Activated CD4-positive, alpha-beta T cell treated with anti-CD3 and anti-CD28 coated beads for 36 hours (primary cell): ENCODE results near the gene STRA8. TPM values are rescaled to one million over a fixed set of nuclear protein-coding genes. Genes with fewer than 3 reads are reported as not detected.
A peak's percentile ranks its signal among the peaks of the same experiment; 100 is the strongest.
"Not testable (repeated sequence)": the region's sequence is repeated elsewhere in the genome, so short reads cannot be mapped to it uniquely, and the experiment has no call there.

ENCODE experiments used
- ATAC-seq: fragments of 200-7000 bp; cut with Tn5 transposase; one replicate; pipeline ENCODE4 v1.10.0; 2021; ENCODE audit warnings: mild to moderate bottlenecking, moderate library complexity
- CTCF ChIA-PET: fragments of 350-600 bp; sonication (Branson Sonifier 250); formaldehyde crosslinking; loops from one replicate; lab custom pipeline; 2021; ENCODE audit warnings: antibody characterized with exemption; lab: Charles Lee
- POLR2A ChIA-PET: fragments of 350-600 bp; sonication (Branson Sonifier 250); formaldehyde crosslinking; loops from one replicate; lab custom pipeline; 2021; ENCODE audit warnings: antibody characterized with exemption, inconsistent platforms; lab: Charles Lee
- DNase-seq: peaks from one replicate; pipeline ENCODE4 v3.0.0-alpha.2; 2020
- H3K27ac Mint-ChIP-seq: one replicate; pipeline ENCODE4 v1.8.0; 2021; ENCODE audit warnings: mixed read lengths
- H3K27me3 Mint-ChIP-seq: one replicate; pipeline ENCODE4 v1.8.0; 2021; ENCODE audit warnings: mixed read lengths
- H3K36me3 Mint-ChIP-seq: one replicate; pipeline ENCODE4 v1.8.0; 2021; ENCODE audit warnings: low read depth, mixed read lengths
- H3K4me1 Mint-ChIP-seq: one replicate; pipeline ENCODE4 v1.8.0; 2021; ENCODE audit warnings: mixed read lengths
- H3K4me3 Mint-ChIP-seq: one replicate; pipeline ENCODE4 v1.8.0; 2021; ENCODE audit warnings: mild to moderate bottlenecking, moderate library complexity, mixed read lengths
- H3K9me3 Mint-ChIP-seq: one replicate; pipeline ENCODE4 v1.8.0; 2021; ENCODE audit warnings: low read depth, mixed read lengths
- intact Hi-C, 2 experiments: fragments of 100-400 bp; cut with DNase I in 1 of 2; cut with micrococcal nuclease in 1 of 2; formaldehyde crosslinking; loops; one replicate each; pipeline versions ENCODE4 v1.14.2 to v1.15.1; 2022 to 2024; cut with DNase I, micrococcal nuclease
- total RNA-seq, 2 experiments: library from RNA; stranded (reverse); gene quantifications; one replicate each; pipeline ENCODE4 v1.2.3, GENCODE V29; 2021

STRA8 gene
- total RNA-seq, 2 experiments from 2014 or later, result not detected

- POLR2A ChIA-PET, result no interaction called here
- Mint-ChIP-seq H3K4me1 (peaks cover 54% of the 10 kb centered on the region), H3K36me3 (peaks cover 28% of the 10 kb centered on the region), H3K9me3 (no peaks in the 10 kb centered on the region), H3K27me3 (no peaks in the 10 kb centered on the region), H3K27ac (peak overlapping the region; percentile 21), H3K4me3 (no peak overlapping the region)
- DNase-seq, result no peak
- no peak for ATAC-seq
- CTCF ChIA-PET, result interaction anchor here (0.8 kb wide), 1 partner anchor 97 kb away, joined by 3 read pairs; no protein-coding TSS in a partner anchor
- intact Hi-C loops, result no loop called here
These were observed 26.7 kb upstream of the STRA8 start for GRCh38 chr7:135206941-135207391.

- ChIA-PET POLR2A (interaction anchor here (0.7 kb wide), 1 partner anchor 894 kb away, joined by 3 read pairs; no protein-coding TSS in a partner anchor), CTCF (no interaction called here)
- Mint-ChIP-seq H3K27me3 (no peaks in the 10 kb centered on the region), H3K4me1 (peaks cover 50% of the 10 kb centered on the region), H3K4me3 (no peak overlapping the region), H3K27ac (no peak overlapping the region), H3K36me3 (peaks cover 23% of the 10 kb centered on the region), H3K9me3 (no peaks in the 10 kb centered on the region)
- DNase-seq (no peak), ATAC-seq (no peak)
- intact Hi-C loops, result no loop called here
These were observed 26.1 kb upstream of the STRA8 start for GRCh38 chr7:135207406-135208101.

DNA sequence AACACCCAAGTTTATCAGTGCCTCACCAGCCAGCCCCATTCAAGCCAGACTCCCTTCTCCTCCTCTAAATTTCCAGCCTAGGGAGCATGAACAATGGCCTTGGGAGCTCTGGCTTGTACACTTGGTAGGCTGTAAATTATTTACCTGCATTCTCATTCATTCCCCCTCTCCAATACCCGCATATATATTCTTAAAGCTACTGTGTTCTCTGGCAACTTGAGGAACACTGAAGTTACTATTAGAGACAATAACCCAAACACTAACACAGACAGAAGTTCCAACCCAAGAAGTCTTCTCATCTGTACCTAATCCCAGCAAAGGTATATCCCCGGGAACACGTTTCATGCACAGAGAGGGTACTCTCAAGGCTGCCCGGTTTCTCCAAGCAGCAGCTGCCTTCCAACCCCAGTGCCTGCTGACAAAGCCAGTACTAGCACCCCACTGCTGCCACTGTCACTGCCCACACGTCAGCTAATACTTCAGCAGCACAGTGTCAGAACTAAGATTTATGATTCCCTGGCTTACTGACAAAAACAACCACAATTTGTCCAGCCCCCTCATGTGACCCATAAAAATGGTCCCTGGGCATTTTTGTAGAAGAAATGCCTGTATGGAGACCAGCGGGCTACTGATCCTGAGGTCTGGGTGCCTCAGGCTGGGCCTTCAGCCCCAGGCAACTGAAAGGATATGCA is 25.4 kb upstream of the STRA8 start:
- DNase-seq, result no peak
- ATAC-seq, result no peak
- Mint-ChIP-seq H3K4me3 (no peak overlapping the region), H3K9me3 (no peaks in the 10 kb centered on the region), H3K36me3 (peaks cover 20% of the 10 kb centered on the region), H3K27ac (peak overlapping the region; percentile 8), H3K27me3 (no peaks in the 10 kb centered on the region), H3K4me1 (peaks cover 47% of the 10 kb centered on the region)
- intact Hi-C loops, result no loop called here
- CTCF ChIA-PET, result interaction anchor here (0.6 kb wide), 1 partner anchor 222 kb away, joined by 3 read pairs; the partner anchor contains the start of gene AGBL3
- POLR2A ChIA-PET, result interaction anchor here (0.7 kb wide), 1 partner anchor 895 kb away, joined by 3 read pairs; no protein-coding TSS in a partner anchor

DNA sequence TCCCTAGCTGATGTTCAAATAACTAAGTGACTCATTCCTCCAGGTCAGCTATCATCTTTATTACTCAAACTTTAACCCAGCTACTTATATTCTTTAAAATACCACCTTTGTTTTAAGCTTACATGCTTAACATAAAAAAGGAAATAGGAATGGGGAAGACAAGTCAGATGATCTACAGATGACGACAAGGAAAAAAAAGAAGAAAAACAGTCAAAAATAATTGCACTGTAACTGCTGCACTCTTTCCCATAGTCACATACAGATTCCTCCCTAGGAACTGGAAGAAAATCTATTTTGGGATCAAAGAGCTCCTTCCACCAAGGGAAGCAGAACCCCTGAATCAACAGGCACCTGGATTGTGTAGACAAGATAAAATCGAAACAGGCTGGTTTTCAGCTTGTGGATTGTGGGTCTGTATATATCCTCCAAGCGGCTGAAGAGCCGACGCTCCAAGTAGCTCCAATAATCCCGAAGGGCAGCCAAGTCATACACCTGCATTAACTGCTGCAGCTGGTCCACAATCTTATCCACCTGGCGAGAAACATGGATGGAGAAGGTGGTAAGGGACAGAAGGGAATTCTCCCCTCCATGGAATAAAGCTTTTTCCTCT is 24.3 kb upstream of the STRA8 start:
- POLR2A ChIA-PET, result no interaction called here

GRCh38 chr7:135210888-135211178 is 22.8 kb upstream of the STRA8 start:
- H3K4me1 Mint-ChIP-seq, result peaks cover 44% of the 10 kb centered on the region
- peak overlapping the region; percentile 96 for H3K27ac Mint-ChIP-seq
- H3K9me3 Mint-ChIP-seq, result no peaks in the 10 kb centered on the region
- ChIA-PET CTCF (interaction anchor here (0.6 to 1.7 kb wide), 7 partner anchors 10 to 697 kb away, joined by 3 to 6 read pairs (median 3); no protein-coding TSS in a partner anchor), POLR2A (interaction anchor here (1.4 kb wide), 1 partner anchor 13 kb away, joined by 4 read pairs; no protein-coding TSS in a partner anchor)
- peaks cover 8% of the 10 kb centered on the region for H3K36me3 Mint-ChIP-seq
- peak overlapping the region; percentile 89 for H3K4me3 Mint-ChIP-seq
- intact Hi-C loops, result loop anchor here (1.0 to 5.0 kb wide), 13 partner anchors 41 to 894 kb away; partner anchors contain the start of genes AGBL3 (in 2 of the 2), CNOT4 (in 2 of the 2), CYREN (in 2 of the 2) and AKR1B1 (in 1 of the 2)
- peak; percentile 4 for ATAC-seq
- DNase-seq, result no peak
- no peaks in the 10 kb centered on the region for H3K27me3 Mint-ChIP-seq

More for the DNA sequence above, 24.3 kb upstream of the STRA8 start:
- Mint-ChIP-seq H3K4me3 (no peak overlapping the region), H3K36me3 (peaks cover 13% of the 10 kb centered on the region), H3K27ac (no peak overlapping the region), H3K4me1 (peaks cover 44% of the 10 kb centered on the region), H3K9me3 (no peaks in the 10 kb centered on the region), H3K27me3 (no peaks in the 10 kb centered on the region)
- CTCF ChIA-PET, result interaction anchor here (0.6 to 1.6 kb wide), 3 partner anchors 9 to 66 kb away, joined by 3 read pairs; no protein-coding TSS in a partner anchor
- intact Hi-C loops, result no loop called here
- DNase-seq (no peak), ATAC-seq (no peak)

- intact Hi-C loops, result loop anchor here (1.0 to 5.0 kb wide), 13 partner anchors 41 to 894 kb away; partner anchors contain the start of genes AGBL3 (in 2 of the 2), CNOT4 (in 2 of the 2), CYREN (in 2 of the 2) and AKR1B1 (in 1 of the 2)
- POLR2A ChIA-PET, result interaction anchor here (1.4 kb wide), 1 partner anchor 13 kb away, joined by 4 read pairs; no protein-coding TSS in a partner anchor
- H3K36me3 Mint-ChIP-seq, result peaks cover 5% of the 10 kb centered on the region
These were observed 22.3 kb upstream of the STRA8 start, which contains the start of gene WDR91 for GRCh38 chr7:135211179-135211945. Gene WDR91 (minus strand): TSS chr7:135211526. CDS start chr7:135211502, 24 bp downstream.

DNA sequence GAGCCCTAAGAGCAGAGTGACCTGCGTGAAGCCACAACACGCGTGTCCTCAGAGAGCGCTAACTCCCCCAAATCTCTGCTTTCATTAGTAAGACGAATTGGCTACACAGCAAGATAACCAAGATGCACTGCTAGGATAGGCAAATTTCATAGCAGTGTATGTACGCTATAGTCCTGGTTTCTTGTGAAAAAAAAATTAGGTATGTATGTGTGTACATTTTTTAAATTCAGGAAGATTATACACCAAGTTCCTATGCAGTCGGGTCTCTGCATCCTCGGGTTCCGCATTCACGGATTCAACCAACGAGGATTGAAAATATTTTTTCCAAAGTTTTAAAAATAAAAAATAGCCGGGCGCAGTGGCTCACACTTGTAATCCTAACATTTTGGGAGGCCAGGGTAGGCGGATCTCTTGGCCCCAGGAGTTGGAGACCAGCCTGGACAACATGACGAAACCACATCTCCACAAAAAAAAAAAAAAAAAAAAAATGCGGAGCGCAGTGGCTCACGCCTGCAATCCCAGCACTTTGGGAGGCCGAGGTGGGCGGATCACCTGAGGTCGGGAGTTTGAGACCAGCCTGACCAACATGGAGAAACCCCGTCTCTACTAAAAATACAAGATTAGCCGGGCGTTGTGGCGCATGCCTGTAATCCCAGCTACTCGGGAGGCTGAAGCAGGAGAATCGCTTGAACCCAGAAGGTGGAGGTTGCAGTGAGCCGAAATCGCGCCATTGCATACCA is 21.5 kb upstream of the STRA8 start:
- ATAC-seq, H3K9me3 Mint-ChIP-seq, DNase-seq, H3K36me3 Mint-ChIP-seq, H3K27me3 Mint-ChIP-seq: not testable (repeated sequence)
- CTCF ChIA-PET, result interaction anchor here (0.7 to 1.7 kb wide), 5 partner anchors 43 to 455 kb away, joined by 3 to 6 read pairs (median 3); no protein-coding TSS in a partner anchor
- Mint-ChIP-seq H3K27ac (peak overlapping the region; percentile 65), H3K4me1 (peaks cover 34% of the 10 kb centered on the region), H3K4me3 (peak overlapping the region; percentile 89)
- POLR2A ChIA-PET, result interaction anchor here (0.6 to 1.4 kb wide), 3 partner anchors 12 to 423 kb away, joined by 4 to 8 read pairs (median 5); no protein-coding TSS in a partner anchor
- intact Hi-C loops, result loop anchor here (1.0 to 5.0 kb wide), 13 partner anchors 42 to 895 kb away; partner anchors contain the start of genes AGBL3 (in 2 of the 2), CNOT4 (in 2 of the 2), CYREN (in 2 of the 2) and AKR1B1 (in 1 of the 2)

More at GRCh38 chr7:135211179-135211945, 22.3 kb upstream of the STRA8 start, which contains the start of gene WDR91:
- H3K4me1 Mint-ChIP-seq, result peaks cover 39% of the 10 kb centered on the region
- no peaks in the 10 kb centered on the region for H3K27me3 Mint-ChIP-seq
- DNase-seq (peak; percentile 98), ATAC-seq (peak; percentile 94)
- peak within 1 kb of the TSS; percentile 89 for H3K4me3 Mint-ChIP-seq
- peak within 1 kb of the TSS; percentile 96 for H3K27ac Mint-ChIP-seq
- H3K9me3 Mint-ChIP-seq, result no peaks in the 10 kb centered on the region
- CTCF ChIA-PET, result interaction anchor here (0.7 to 1.7 kb wide), 6 partner anchors 11 to 697 kb away, joined by 3 to 6 read pairs (median 3); no protein-coding TSS in a partner anchor

GRCh38 chr7:135213831-135214230 is 19.8 kb upstream of the STRA8 start:
- ATAC-seq (no peak), DNase-seq (no peak)
- H3K27me3 Mint-ChIP-seq, result no peaks in the 10 kb centered on the region
- ChIA-PET POLR2A (interaction anchor here (0.6 kb wide), 1 partner anchor 38 kb away, joined by 4 read pairs; no protein-coding TSS in a partner anchor), CTCF (interaction anchor here (0.7 to 1.5 kb wide), 2 partner anchors 9 to 92 kb away, joined by 3 to 4 read pairs; no protein-coding TSS in a partner anchor)
- intact Hi-C loops, result loop anchor here in 1 of 2 experiments (5.0 kb wide), 1 partner anchor 897 kb away; the partner anchor contains the start of gene SLC35B4
- peaks cover 17% of the 10 kb centered on the region for H3K4me1 Mint-ChIP-seq
- no peak overlapping the region for H3K4me3 Mint-ChIP-seq
- no peak overlapping the region for H3K27ac Mint-ChIP-seq
- no peaks in the 10 kb centered on the region for H3K36me3 Mint-ChIP-seq
- H3K9me3 Mint-ChIP-seq, result no peaks in the 10 kb centered on the region

DNA sequence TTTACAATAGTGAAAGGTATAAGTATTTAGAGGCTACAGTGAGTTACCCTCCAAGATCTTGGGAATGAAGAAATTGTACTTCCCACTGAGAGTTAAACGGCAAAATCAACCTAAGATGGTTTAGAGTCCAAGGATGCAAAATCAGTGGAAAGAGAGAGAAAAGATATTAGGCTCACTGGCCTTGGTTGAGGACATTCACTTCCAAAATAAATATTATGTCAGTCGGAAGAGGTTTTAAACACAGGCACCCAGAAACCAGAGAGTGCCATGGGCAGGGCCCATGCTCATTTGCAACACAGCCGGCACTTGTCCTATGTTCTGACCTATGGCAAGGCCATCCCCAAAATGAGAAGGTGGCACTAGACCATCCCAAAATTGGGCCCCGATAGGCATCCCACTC is 18.5 kb upstream of the STRA8 start:
- ATAC-seq, result no peak
- ChIA-PET CTCF (interaction anchor here (1.5 kb wide), 1 partner anchor 11 kb away, joined by 4 read pairs; no protein-coding TSS in a partner anchor), POLR2A (no interaction called here)
- Mint-ChIP-seq H3K36me3 (no peaks in the 10 kb centered on the region), H3K9me3 (no peaks in the 10 kb centered on the region), H3K27me3 (no peaks in the 10 kb centered on the region), H3K4me1 (peaks cover 3% of the 10 kb centered on the region), H3K4me3 (no peak overlapping the region), H3K27ac (no peak overlapping the region)
- intact Hi-C loops, result no loop called here
- no peak for DNase-seq
